H1 (cell line): Measurements from ENCODE around the gene KRTAP4-12. TPM values are rescaled to one million over a fixed set of nuclear protein-coding genes. Genes with fewer than 3 reads are reported as not detected.
"Not testable (repeated sequence)": the region's sequence is repeated elsewhere in the genome, so short reads cannot be mapped to it uniquely, and the experiment has no call there.

ENCODE experiments used
- CTCF ChIA-PET: fragments of 300-600 bp; sonication (Branson Sonifier 250); formaldehyde crosslinking; loops from one replicate; lab custom pipeline; 2021; ENCODE audit not compliant: partially characterized antibody; lab: Charles Lee
- POLR2A ChIA-PET: fragments of 300-600 bp; sonication (Branson Sonifier 250); formaldehyde crosslinking; loops from one replicate; lab custom pipeline; 2021; ENCODE audit warnings: inconsistent platforms; ENCODE audit not compliant: partially characterized antibody; lab: Charles Lee
- DNase-seq, 2 experiments: peaks; one replicate each; pipeline versions ENCODE4 v3.0.0 to v3.0.0-alpha.2; 2010 to 2022; ENCODE audit warnings: low spot score in 2 of 2, low read depth in 1 of 2, mixed read lengths in 1 of 2
- FAIRE-seq: peaks from 2 replicates; lab custom pipeline; 2011; peaks lifted over from hg19 to GRCh38; lab: Jason Lieb, UNC
- H2AFZ ChIP-seq: 2 replicates; pipeline ENCODE4 v1.8.1; 2012; ENCODE audit warnings: low read length, inconsistent platforms
- H2AK5ac ChIP-seq: 2 replicates; pipeline ENCODE4 v1.6.1; 2013; ENCODE audit warnings: low read depth, low read length
- H2BK120ac ChIP-seq: replicated peaks from 2 replicates; pipeline ENCODE3; 2013; ENCODE audit warnings: low read depth, low read length, inconsistent platforms
- H2BK12ac ChIP-seq: 2 replicates; pipeline ENCODE4 v1.6.1; 2013; ENCODE audit warnings: low read depth, low read length
- H2BK15ac ChIP-seq: 2 replicates; pipeline ENCODE4 v1.6.1; 2013; ENCODE audit warnings: low read length
- H2BK20ac ChIP-seq: 2 replicates; pipeline ENCODE4 v1.6.1; 2013; ENCODE audit warnings: low read length
- H2BK5ac ChIP-seq: 2 replicates; pipeline ENCODE4 v1.6.1; 2013; ENCODE audit warnings: low read depth, low read length
- H3K14ac ChIP-seq: 2 replicates; pipeline ENCODE4 v1.6.1; 2013; ENCODE audit warnings: inconsistent platforms; ENCODE audit not compliant: insufficient read length
- H3K18ac ChIP-seq: 2 replicates; pipeline ENCODE4 v1.6.1; 2013; ENCODE audit warnings: low read length; ENCODE audit errors: extremely low read depth
- H3K23ac ChIP-seq: 2 replicates; pipeline ENCODE4 v1.6.1; 2013; ENCODE audit warnings: inconsistent platforms; ENCODE audit not compliant: insufficient read length
- H3K23me2 ChIP-seq: 2 replicates; pipeline ENCODE4 v1.6.1; 2013; ENCODE audit warnings: low read depth, low read length
- H3K27ac ChIP-seq: 2 replicates; pipeline ENCODE4 v1.6.1; 2011; ENCODE audit warnings: low read depth, low read length, inconsistent platforms
- H3K27me3 ChIP-seq, 4 experiments: replicated peaks in 1 of 4; 1 replicate in 1 of 4; 2 replicates in 3 of 4; pipeline versions ENCODE4 v1.6.1 to v1.8.1; 2011 to 2013; ENCODE audit warnings: low read length in 3 of 4, mild to moderate bottlenecking in 3 of 4, inconsistent platforms in 2 of 4, mixed read lengths in 2 of 4, moderate library complexity in 1 of 4; ENCODE audit not compliant: control insufficient read depth in 3 of 4, insufficient read depth in 3 of 4; ENCODE audit errors: extremely low read depth in 1 of 4
- H3K36me3 ChIP-seq, 4 experiments: 2 replicates each; pipeline versions ENCODE4 v1.6.1 to v1.8.1; 2011 to 2013; ENCODE audit warnings: mild to moderate bottlenecking in 4 of 4, low read length in 3 of 4, moderate library complexity in 2 of 4, control low read depth in 1 of 4, inconsistent platforms in 1 of 4; ENCODE audit not compliant: insufficient read depth in 4 of 4, control insufficient read depth in 2 of 4
- H3K4ac ChIP-seq: replicated peaks from 2 replicates; pipeline ENCODE3; 2013; ENCODE audit warnings: low read length, low read depth, mixed read lengths, inconsistent platforms; ENCODE audit not compliant: insufficient read length
- H3K4me1 ChIP-seq, 4 experiments: replicated peaks in 1 of 4; 1 replicate in 1 of 4; 2 replicates in 3 of 4; pipeline versions ENCODE4 v1.6.1 to v1.8.1; 2011 to 2013; ENCODE audit warnings: low read length in 3 of 4, inconsistent platforms in 2 of 4, mixed read lengths in 1 of 4; ENCODE audit not compliant: insufficient read depth in 4 of 4, control insufficient read depth in 3 of 4
- H3K4me2 ChIP-seq, 2 experiments: 2 replicates each; pipeline versions ENCODE4 v1.6.1 to v1.8.1; 2011 to 2013; ENCODE audit warnings: low read depth in 2 of 2, low read length in 2 of 2, control low read depth in 1 of 2, inconsistent platforms in 1 of 2, mild to moderate bottlenecking in 1 of 2; ENCODE audit not compliant: insufficient read depth in 1 of 2
- H3K4me3 ChIP-seq, 4 experiments: fragments of 200-600, 300-600 bp in 1 of 4; sonication (generic), shearing (Covaris generic), sonication (Bioruptor Twin) in 1 of 4; 2 replicates each; pipeline versions ENCODE4 v1.5.1 to v1.8.1; 2011 to 2016; ENCODE audit warnings: low read length in 4 of 4, low read depth in 3 of 4, control low read depth in 2 of 4, inconsistent platforms in 2 of 4, mild to moderate bottlenecking in 2 of 4, mixed read lengths in 1 of 4, moderate library complexity in 1 of 4; ENCODE audit not compliant: insufficient read depth in 2 of 4; ENCODE audit errors: extremely low read depth in 1 of 4
- H3K56ac ChIP-seq: replicated peaks from 2 replicates; pipeline ENCODE3; 2013; ENCODE audit warnings: low read depth, mild to moderate bottlenecking, mixed read lengths, low read length, inconsistent platforms; ENCODE audit not compliant: insufficient read length
- H3K79me1 ChIP-seq: 2 replicates; pipeline ENCODE4 v1.6.1; 2013; ENCODE audit warnings: low read depth, low read length, control low read depth
- H3K79me2 ChIP-seq, 2 experiments: 2 replicates each; pipeline versions ENCODE4 v1.6.1 to v1.8.1; 2012 to 2013; ENCODE audit warnings: low read length in 2 of 2, mild to moderate bottlenecking in 2 of 2, inconsistent platforms in 1 of 2; ENCODE audit not compliant: insufficient read depth in 2 of 2, control insufficient read depth in 1 of 2
- H3K9ac ChIP-seq, 4 experiments: replicated peaks in 1 of 4; 1 replicate in 1 of 4; 2 replicates in 3 of 4; pipeline versions ENCODE4 v1.6.1 to v1.8.1; 2011 to 2013; ENCODE audit warnings: low read depth in 3 of 4, low read length in 3 of 4, control low read depth in 2 of 4, mild to moderate bottlenecking in 2 of 4, moderate library complexity in 2 of 4, inconsistent platforms in 1 of 4; ENCODE audit errors: extremely low read depth in 1 of 4
- H3K9me3 ChIP-seq, 2 experiments: 2 replicates each; pipeline versions ENCODE4 v1.6.1 to v1.8.1; 2012 to 2013; ENCODE audit warnings: mild to moderate bottlenecking in 2 of 2, moderate library complexity in 2 of 2, control low read depth in 1 of 2, inconsistent platforms in 1 of 2, low read depth in 1 of 2, low read length in 1 of 2, mixed read lengths in 1 of 2; ENCODE audit not compliant: insufficient read depth in 2 of 2
- H4K20me1 ChIP-seq, 2 experiments: replicated peaks in 1 of 2; 2 replicates each; pipeline versions ENCODE3 to v1.8.1; 2011 to 2013; ENCODE audit warnings: inconsistent platforms in 2 of 2, low read length in 2 of 2, mild to moderate bottlenecking in 1 of 2; ENCODE audit not compliant: insufficient read depth in 2 of 2, control insufficient read depth in 1 of 2
- H4K5ac ChIP-seq: 2 replicates; pipeline ENCODE4 v1.6.1; 2013; ENCODE audit warnings: low read length, low read depth, mixed read lengths, inconsistent platforms; ENCODE audit not compliant: insufficient read length
- H4K8ac ChIP-seq: 2 replicates; pipeline ENCODE4 v1.8.0; 2013; ENCODE audit warnings: mild to moderate bottlenecking, moderate library complexity, low read length, inconsistent platforms; ENCODE audit not compliant: insufficient read depth; ENCODE audit errors: extremely low read depth
- H4K91ac ChIP-seq: replicated peaks from 2 replicates; pipeline ENCODE3; 2013; ENCODE audit warnings: low read length, mixed read lengths, inconsistent platforms; ENCODE audit not compliant: insufficient read length
- YY1 ChIP-seq: IDR thresholded peaks from 2 replicates; pipeline ENCODE4 v1.6.1; 2011; ENCODE audit warnings: low read depth, mild to moderate bottlenecking, low read length
- WGBS, 2 experiments: shearing (Covaris generic) in 1 of 2; methylation state at CpG; one replicate each; pipeline versions ENCODE4 v1.1.6 to v1.1.7; 2013 to 2015; ENCODE audit warnings: low lambda C conversion rate in 2 of 2, mixed read lengths in 2 of 2, inconsistent platforms in 1 of 2, low coverage in 1 of 2, missing lambda C conversion rate in 1 of 2; ENCODE audit not compliant: insufficient replicate concordance in 2 of 2, insufficient coverage in 1 of 2, insufficient read length in 1 of 2; ENCODE audit errors: extremely low coverage in 1 of 2, missing lambda C conversion rate in 1 of 2; 5-methylcytosine and 5-hydroxymethylcytosine counted together
- polyA plus RNA-seq, 7 experiments: library from polyadenylated mRNA; depleted of rRNA in 3 of 7; stranded (reverse) in 5 of 7; unstranded in 2 of 7; fragments of >200 nt in 5 of 7; fragments of 200-250 nt in 2 of 7; gene quantifications; 1 replicate in 5 of 7; 2 replicates in 1 of 7; 4 replicates in 1 of 7; pipeline versions ENCODE4 v1.2.1 to v1.2.3, GENCODE V29; 2011 to 2013; ENCODE audit warnings: missing spikeins in 2 of 7, mixed read lengths in 2 of 7
- total RNA-seq: library from RNA; stranded (reverse); fragmentation: NEBNext Ultra II Directional; extraction: Animal tissue kit (Norgen Biotek cat#: 25700); gene quantifications from 2 replicates; pipeline ENCODE4 v1.2.1, GENCODE V29; 2021
- TF ChIP-seq, protein P1 (sequence below): IDR thresholded peaks from 2 replicates; pipeline ENCODE4 v1.6.1; 2012; ENCODE audit warnings: low read length, inconsistent platforms

KRTAP4-12 gene
- total and polyA plus RNA-seq, 2 of the 8 experiments (the other 6 are each of a cell fraction or from before 2014, with no cell fraction given): not detected

- TF ChIP-seq, protein P1, sequence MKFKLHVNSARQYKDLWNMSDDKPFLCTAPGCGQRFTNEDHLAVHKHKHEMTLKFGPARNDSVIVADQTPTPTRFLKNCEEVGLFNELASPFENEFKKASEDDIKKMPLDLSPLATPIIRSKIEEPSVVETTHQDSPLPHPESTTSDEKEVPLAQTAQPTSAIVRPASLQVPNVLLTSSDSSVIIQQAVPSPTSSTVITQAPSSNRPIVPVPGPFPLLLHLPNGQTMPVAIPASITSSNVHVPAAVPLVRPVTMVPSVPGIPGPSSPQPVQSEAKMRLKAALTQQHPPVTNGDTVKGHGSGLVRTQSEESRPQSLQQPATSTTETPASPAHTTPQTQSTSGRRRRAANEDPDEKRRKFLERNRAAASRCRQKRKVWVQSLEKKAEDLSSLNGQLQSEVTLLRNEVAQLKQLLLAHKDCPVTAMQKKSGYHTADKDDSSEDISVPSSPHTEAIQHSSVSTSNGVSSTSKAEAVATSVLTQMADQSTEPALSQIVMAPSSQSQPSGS: no peak
- no peak for TF ChIP-seq YY1
- TF ChIP-seq, all 59 proteins: peak for 0
Observed at GRCh38 chr17:41118721-41119120, 5.3 kb downstream of the KRTAP4-12 start (continued).

- H2AFZ ChIP-seq, H3K36me3 ChIP-seq, H3K9ac ChIP-seq, H2BK5ac ChIP-seq, H3K4ac ChIP-seq, H4K5ac ChIP-seq, H3K23me2 ChIP-seq, CTCF ChIA-PET, H3K79me1 ChIP-seq, H2BK12ac ChIP-seq, FAIRE-seq, POLR2A ChIA-PET, H3K4me2 ChIP-seq, H4K91ac ChIP-seq, H4K20me1 ChIP-seq, H3K18ac ChIP-seq, H4K8ac ChIP-seq, H2AK5ac ChIP-seq, DNase-seq, H3K79me2 ChIP-seq, H3K27ac ChIP-seq, H3K27me3 ChIP-seq, H3K23ac ChIP-seq, H3K9me3 ChIP-seq, H2BK120ac ChIP-seq, H2BK20ac ChIP-seq, H3K4me3 ChIP-seq, H2BK15ac ChIP-seq, H3K14ac ChIP-seq, H3K4me1 ChIP-seq, H3K56ac ChIP-seq: not testable (repeated sequence)
- 80% methylated on average over 10 of the region's 10 CpGs; no CpG with 5 or more reads in 1 of the 2 experiments for WGBS, 2 experiments
Observed at GRCh38 chr17:41117846-41118386, 6.1 kb downstream of the KRTAP4-12 start, which contains the start of gene KRTAP4-11. Gene KRTAP4-11, minus strand, starts transcription at chr17:41118373. Its CDS starts 58 bp downstream, at chr17:41118315.
